ENCODE data around the gene OS9. TPM values are rescaled to one million over a fixed set of nuclear protein-coding genes. Genes with fewer than 3 reads are reported as not detected.

The OS9 gene
- total and polyA plus RNA-seq, 9 of the 15 experiments (the other 6 are each of a cell fraction or from before 2014, with no cell fraction given) = 4.6 to 105 (median 89.5) TPM

GRCh38 chr12:57697076-57697475 is 3.1 kb downstream of the OS9 start:
- H2AFZ ChIP-seq (ENCODE audit: low read depth, low read length) = no peak overlapping the region
- ATAC-seq (no peak), FAIRE-seq (no peak), DNase-seq (ENCODE audit: extremely low read depth in 1 of 4, low spot score in 3 of 4) (no peak)
- H3K36me3 ChIP-seq (ENCODE audit: control insufficient read depth, insufficient read depth, low read length) = peaks cover 25% of the 10 kb centered on the region
- in situ Hi-C loops (cut with MboI) (no loop called here), intact Hi-C loops (cut with micrococcal nuclease) (no loop called here)
- no peaks in the 10 kb centered on the region for H4K20me1 ChIP-seq (replicated peaks; ENCODE audit: control insufficient read depth, insufficient read depth, low read length)
- peaks cover 4 to 10% of the 10 kb centered on the region in 2 experiments; a peak in 3 of 5 replicates for H3K4me1 ChIP-seq (replicated peaks in 1 of 2; ENCODE audit: control insufficient read depth in 2 of 2, insufficient read depth in 2 of 2, low read length in 2 of 2)
- no peak overlapping the region for H3K4me2 ChIP-seq (ENCODE audit: insufficient read depth, low read length)
- no TSS peak for BruUV-seq (replicated peaks)
- 78% methylated on average over 1 of the region's 1 CpG for WGBS (ENCODE audit: insufficient coverage, low coverage, missing lambda C conversion rate)
- H3K9me1 ChIP-seq (ENCODE audit: control insufficient read depth, insufficient read depth, low read length) = no peaks in the 10 kb centered on the region
- H3K27me3 ChIP-seq (ENCODE audit: control insufficient read depth in 2 of 2, insufficient read depth in 2 of 2, low read length in 2 of 2) = no peaks in the 10 kb centered on the region
- H3K27ac ChIP-seq (ENCODE audit: extremely low read depth, low read depth, low read length) = no peak overlapping the region
- no peak for TF ChIP-seq SOX6 (IDR thresholded peaks at IDR 0.05)
- no peak for TF ChIP-seq MBD2 (IDR thresholded peaks at IDR 0.05; ENCODE audit: borderline replicate concordance, low read depth)
- no peak for TF ChIP-seq ZNF395 (CRISPR knock-in tag; IDR thresholded peaks at IDR 0.05)
- no peak for TF ChIP-seq ASH1L (IDR thresholded peaks at IDR 0.05; ENCODE audit: borderline replicate concordance, low read depth, partially characterized antibody)
- TF ChIP-seq, protein P1, sequence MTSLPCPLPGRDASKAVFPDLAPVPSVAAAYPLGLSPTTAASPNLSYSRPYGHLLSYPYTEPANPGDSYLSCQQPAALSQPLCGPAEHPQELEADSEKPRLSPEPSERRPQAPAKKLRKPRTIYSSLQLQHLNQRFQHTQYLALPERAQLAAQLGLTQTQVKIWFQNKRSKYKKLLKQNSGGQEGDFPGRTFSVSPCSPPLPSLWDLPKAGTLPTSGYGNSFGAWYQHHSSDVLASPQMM (CRISPR knock-in tag; IDR thresholded peaks at IDR 0.05) = no peak
- TF ChIP-seq POLR2B (IDR thresholded peaks at IDR 0.05; ENCODE audit: low read depth, partially characterized antibody) = no peak
- no peak for TF ChIP-seq SMAD1 (IDR thresholded peaks at IDR 0.05; ENCODE audit: low read depth, low read length, partially characterized antibody)
- TF ChIP-seq BRD9 (IDR thresholded peaks at IDR 0.05; ENCODE audit: low read depth, partially characterized antibody) = no peak
- no peak for TF ChIP-seq TFAM (CRISPR knock-in tag; conservative IDR thresholded peaks at IDR 0.05)
- no peak for TF ChIP-seq ZNF239 (CRISPR knock-in tag; IDR thresholded peaks at IDR 0.05)
- TF ChIP-seq CHCHD3 (CRISPR knock-in tag; IDR thresholded peaks at IDR 0.05) = no peak
- TF ChIP-seq MCM7 (IDR thresholded peaks at IDR 0.05) = no peak
- TF ChIP-seq ZNF79 (CRISPR knock-in tag; IDR thresholded peaks at IDR 0.05; ENCODE audit: low read depth) = no peak
- no peak for TF ChIP-seq E2F1 (CRISPR knock-in tag; IDR thresholded peaks at IDR 0.05)
- no peak for TF ChIP-seq MYBL2 (IDR thresholded peaks at IDR 0.05; ENCODE audit: low read depth)
- no peak for TF ChIP-seq MYBL2 (CRISPR knock-in tag; IDR thresholded peaks at IDR 0.05; ENCODE audit: borderline replicate concordance)
- no peak for TF ChIP-seq PREB (CRISPR knock-in tag; IDR thresholded peaks at IDR 0.05)
- TF ChIP-seq ZNF165 (CRISPR knock-in tag; IDR thresholded peaks at IDR 0.05; ENCODE audit: borderline replicate concordance) = no peak
- no peak for TF ChIP-seq CXXC5 (CRISPR knock-in tag; IDR thresholded peaks at IDR 0.05)
- no peak for TF ChIP-seq ZNF121 (CRISPR knock-in tag; conservative IDR thresholded peaks at IDR 0.05)
- TF ChIP-seq SRSF1 (IDR thresholded peaks at IDR 0.05; ENCODE audit: low read depth, low read length) = no peak
- H3K9ac ChIP-seq (ENCODE audit: insufficient read depth in 1 of 2, low read depth in 2 of 2, low read length in 2 of 2) = no peak overlapping the region
- no peak overlapping the region for H3K4me3 ChIP-seq
- POLR2A ChIA-PET = no interaction called here
- no peaks in the 10 kb centered on the region for H3K9me3 ChIP-seq (replicated peaks; ENCODE audit: control insufficient read depth, insufficient read depth, low read depth, low read length)
- H3K79me2 ChIP-seq (ENCODE audit: control insufficient read depth, insufficient read depth, low read length) = peaks cover 12% of the 10 kb centered on the region
- CTCF ChIA-PET (ENCODE audit: low intra/inter-chr PET ratio) = no interaction called here
